ENCODE measurements around the gene ZNF148.

The ZNF148 gene

GRCh38 chr3:125280668-125281361, 94.3 kb downstream of the ZNF148 start:
- DNase-seq (ENCODE audit: low read depth in 2 of 2) = no peak

GRCh38 chr3:125278155-125278554, 97.0 kb downstream of the ZNF148 start:
- DNase-seq (ENCODE audit: low read depth in 2 of 2) = no peak

GRCh38 chr3:125271127-125271526, 104.0 kb downstream of the ZNF148 start:
- no peak for DNase-seq (ENCODE audit: low read depth in 2 of 2)

GRCh38 chr3:125267460-125267859, 107.7 kb downstream of the ZNF148 start:
- DNase-seq (ENCODE audit: low read depth in 2 of 2) = no peak

DNA sequence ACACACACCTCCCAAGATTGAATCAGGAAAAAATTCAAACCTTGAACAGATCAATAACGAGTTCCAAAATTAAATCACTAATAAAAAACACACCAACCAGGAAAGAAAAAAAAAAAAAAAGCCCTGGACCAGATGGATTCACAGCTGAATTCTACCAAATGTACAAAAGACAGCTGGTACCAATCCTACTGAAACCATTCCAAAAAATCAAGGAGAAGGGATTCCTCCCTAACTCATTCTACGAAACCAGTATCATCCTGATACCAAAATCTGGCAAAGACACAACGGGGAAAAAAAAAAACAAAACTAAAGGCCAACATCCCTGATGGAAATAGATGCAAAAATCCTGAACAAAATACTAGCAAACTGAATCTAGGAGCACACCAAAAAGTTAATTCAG, 108.2 kb downstream of the ZNF148 start:
- DNase-seq (ENCODE audit: low read depth in 2 of 2) = no peak

DNA sequence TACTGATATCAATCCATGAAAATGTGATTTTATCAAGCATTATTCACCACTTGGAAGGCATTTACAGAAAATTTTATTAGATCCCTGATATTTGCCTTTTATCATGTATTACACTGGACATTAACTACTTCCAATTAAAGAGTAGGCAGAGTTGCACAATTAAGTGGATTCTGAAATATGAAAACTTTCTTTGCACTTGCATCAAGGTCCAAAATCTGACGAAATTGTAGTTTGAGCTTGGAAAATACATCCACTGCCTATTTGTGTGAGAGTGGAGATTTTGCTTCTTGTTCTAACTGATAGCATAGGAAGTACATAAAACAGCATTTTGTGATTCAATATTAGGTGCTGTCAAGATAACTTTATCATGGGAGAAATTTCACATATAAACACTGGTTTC, 113.0 kb downstream of the ZNF148 start:
- DNase-seq (ENCODE audit: low read depth in 2 of 2) = no peak

DNA sequence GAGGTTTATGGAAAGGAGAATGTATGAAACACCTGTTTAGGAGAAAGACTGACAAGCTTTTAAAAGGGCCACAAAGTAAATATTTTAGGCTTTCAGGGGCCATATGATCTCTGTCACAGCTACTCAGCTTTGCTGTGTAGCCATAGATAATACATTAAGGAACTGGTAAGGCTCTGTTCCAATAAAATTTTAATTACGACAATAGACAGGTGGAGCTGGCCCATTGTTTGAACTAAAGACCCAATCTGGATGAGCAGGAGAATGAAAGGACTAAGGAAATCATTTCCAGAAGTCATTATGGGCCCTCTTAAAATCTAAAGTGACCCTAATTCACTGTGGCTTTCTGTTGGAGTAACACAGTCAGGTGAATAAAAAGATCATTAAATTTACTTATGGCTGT, 114.1 kb downstream of the ZNF148 start:
- DNase-seq (ENCODE audit: low read depth in 2 of 2) = no peak

- no peak for DNase-seq (ENCODE audit: low read depth in 2 of 2)
Observed at GRCh38 chr3:125260158-125260557, 115.0 kb downstream of the ZNF148 start.

DNA sequence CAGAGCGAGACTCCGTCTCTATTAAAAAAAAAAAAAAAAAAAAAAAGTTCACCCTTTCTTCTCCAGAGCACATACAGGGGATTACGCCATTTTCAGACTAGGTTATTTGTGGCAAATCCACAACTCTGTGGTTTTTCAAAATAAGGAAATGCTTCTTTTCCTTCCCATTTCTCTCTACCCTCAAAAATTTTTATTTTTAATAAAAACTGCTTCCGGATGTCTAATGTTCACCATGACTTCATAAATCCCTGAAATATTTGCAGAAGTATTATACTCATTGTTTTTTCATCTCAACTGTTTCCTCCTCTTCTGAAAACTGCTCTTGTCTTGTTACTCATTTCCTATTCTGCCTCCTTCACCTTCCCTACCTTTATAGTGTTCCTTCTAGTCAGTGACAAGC, 117.6 kb downstream of the ZNF148 start:
- DNase-seq (ENCODE audit: low read depth in 2 of 2) = no peak

DNA sequence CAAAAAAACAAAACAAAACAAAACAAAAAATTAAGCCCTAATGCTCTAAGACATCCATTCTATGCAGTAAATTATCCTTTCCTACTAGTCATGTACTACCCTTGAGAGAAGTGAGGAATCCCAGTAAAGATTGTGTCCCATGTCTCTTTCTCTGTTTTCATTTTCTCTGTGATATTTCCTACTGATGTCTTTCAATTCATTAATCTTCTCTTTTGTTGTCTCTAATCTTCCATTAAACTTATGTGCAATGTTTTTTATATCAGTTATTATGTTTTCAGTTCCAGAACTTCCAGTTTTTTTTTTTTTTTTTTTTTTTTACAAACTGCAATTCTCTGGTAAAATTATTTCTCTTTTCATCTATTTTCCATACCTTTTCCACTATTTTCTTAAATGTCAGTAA, 118.5 kb downstream of the ZNF148 start:
- DNase-seq (ENCODE audit: low read depth in 2 of 2) = no peak

GRCh38 chr3:125250973-125251372, 124.2 kb downstream of the ZNF148 start:
- DNase-seq (ENCODE audit: low read depth in 2 of 2) = no peak

DNA sequence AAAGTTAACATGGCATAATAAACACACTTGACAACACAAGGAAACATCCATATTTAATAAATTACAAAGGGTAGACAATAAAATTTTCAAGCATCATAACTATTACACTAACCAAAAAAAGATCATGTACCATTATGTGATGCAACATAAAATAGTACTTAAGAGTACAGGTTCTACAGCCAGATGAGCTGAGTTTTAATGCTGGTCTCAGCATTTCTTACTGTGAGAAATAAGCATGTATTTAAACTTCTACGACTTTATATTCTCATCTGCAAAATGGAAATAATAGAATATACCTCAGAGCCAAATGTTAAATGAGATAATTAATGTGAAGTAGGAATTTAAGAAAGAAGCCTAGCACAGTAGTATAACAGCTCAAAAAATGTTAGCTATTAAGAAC, 128.9 kb downstream of the ZNF148 start:
- DNase-seq (ENCODE audit: low read depth in 2 of 2) = no peak

- no peak for DNase-seq (ENCODE audit: low read depth in 2 of 2)
Observed at GRCh38 chr3:125245521-125245920, 129.6 kb downstream of the ZNF148 start.

DNA sequence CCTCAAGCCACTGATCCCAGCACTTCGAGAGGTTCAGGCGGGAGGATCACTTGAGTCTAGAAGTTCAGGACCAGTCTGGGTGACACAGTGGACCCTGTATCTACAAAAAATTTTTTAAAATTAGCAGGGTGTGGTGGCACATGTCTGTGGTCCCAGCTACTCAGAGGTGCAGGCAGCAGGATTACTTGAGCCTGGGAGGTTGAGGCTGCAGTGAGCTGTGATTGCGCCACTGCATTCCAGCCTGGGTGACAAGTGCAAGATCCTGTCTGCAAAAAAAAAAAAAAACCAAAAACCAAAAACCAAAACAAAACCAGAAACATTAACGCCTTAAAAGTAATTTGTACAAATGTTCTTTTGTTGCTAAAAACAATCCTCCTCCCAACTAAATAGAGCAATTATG, 134.6 kb downstream of the ZNF148 start:
- no peak for DNase-seq (ENCODE audit: low read depth in 2 of 2)

- no peak for DNase-seq (ENCODE audit: low read depth in 2 of 2)
Observed at GRCh38 chr3:125239266-125239665, 135.9 kb downstream of the ZNF148 start.

- DNase-seq (ENCODE audit: low read depth in 2 of 2) = no peak
Observed at GRCh38 chr3:125238759-125239158, 136.4 kb downstream of the ZNF148 start.

DNA sequence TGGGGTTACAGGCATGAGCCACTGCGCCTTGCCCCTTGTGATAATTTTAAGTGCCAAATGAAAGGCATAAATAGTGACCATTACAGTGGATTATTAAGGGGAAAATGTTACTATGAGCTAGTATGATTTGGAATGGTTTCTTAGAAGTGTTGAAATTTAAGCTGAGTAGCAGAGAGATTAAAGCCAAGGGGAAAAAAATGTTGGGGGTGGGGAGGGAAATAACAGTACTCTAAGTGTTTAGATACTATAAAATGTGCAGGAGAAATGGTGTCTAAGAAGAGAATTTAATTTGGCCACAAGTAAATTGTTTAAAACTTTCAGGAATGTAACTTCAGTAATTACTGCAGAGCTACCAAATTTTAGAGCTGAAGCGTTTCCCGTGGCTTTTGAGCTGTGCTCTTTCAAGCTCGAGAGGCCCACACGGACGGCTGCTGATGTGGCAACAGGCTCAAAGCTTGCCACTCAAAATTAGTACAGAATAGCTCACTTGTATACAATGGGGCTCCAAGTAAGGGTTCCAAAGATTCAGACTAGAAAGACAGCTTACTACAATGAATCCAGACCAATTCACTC, 138.7 kb downstream of the ZNF148 start:
- DNase-seq (ENCODE audit: low read depth in 2 of 2) = no peak

DNA sequence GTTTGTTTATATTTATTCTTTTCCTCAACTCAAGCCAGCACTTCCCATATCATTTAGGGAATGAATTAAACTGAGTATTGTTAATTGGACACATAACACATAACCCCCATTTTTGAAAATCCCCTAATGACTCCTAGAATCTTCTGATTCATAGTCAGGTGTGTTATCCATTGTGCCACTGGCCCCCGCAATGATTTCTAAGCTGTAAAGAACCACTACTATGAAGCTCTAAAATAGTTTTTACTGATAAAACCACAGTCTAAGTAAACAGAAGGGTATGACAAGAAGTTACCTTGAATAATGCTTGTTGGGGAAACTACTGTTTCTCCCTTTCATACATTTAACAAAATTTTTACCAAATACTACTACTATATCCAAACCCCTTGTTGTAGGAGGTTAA, 140.3 kb downstream of the ZNF148 start:
- DNase-seq (ENCODE audit: low read depth in 2 of 2) = no peak

DNA sequence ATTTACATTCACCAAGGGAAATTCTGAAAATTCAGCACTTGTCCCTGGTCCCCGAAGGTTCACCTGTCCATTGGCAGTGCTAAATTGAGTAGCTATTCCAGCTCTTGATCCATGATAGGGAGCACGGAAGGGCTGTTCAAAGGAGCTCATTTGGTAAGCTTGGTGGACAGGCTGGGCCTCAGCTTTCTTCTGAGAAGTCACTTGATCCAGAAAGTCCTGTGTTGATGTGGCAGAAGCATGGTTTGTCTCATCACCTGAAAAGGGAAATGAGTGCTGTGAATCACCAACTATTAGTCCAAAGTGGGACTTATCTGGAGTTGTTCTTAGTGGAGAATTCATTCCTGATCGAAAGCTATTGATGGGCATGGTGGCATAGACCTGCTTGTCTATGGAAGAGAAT, 142.7 kb downstream of the ZNF148 start:
- no peak for DNase-seq (ENCODE audit: low read depth in 2 of 2)

DNA sequence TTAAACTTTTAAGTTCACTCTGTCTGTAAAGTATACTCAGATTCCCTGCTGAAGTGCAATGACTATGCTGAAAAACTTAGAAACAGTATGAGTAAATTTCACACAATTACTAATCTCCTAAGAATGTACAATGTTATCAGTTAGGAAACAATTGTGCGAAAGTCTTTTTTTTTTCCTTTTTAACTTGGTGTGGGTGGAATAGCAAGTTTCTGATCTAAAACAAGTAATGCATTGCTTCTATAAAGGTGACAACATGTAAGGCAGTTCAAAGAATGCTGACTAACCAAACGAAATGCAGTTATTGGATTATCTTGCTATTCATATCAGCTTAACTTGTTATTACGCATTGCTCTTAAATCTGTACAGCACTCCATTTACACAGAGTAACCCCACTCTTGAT, 143.2 kb downstream of the ZNF148 start:
- DNase-seq (ENCODE audit: low read depth in 2 of 2) = no peak

- no peak for DNase-seq (ENCODE audit: low read depth in 2 of 2)
Observed at GRCh38 chr3:125229707-125230106, 145.4 kb downstream of the ZNF148 start.

DNA sequence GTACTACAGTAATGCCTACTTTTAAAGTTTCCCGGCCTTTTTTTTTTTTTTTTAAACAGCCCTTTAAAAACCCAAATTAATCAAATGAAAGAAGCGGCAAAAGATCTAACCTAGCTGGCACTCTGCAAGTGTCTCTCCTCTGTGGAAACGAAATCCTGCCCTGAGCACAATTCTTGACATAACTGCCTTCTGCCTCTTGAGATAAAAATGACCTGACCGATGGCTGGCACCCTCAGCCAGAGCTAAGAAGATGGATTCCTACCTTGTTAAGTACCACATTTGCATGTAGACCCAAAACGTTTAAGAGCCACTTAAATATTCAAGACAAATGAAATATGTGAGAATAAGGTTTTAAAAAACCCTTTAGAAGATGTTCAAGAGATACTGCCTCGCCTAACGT, 146.0 kb downstream of the ZNF148 start:
- no peak for DNase-seq (ENCODE audit: low read depth in 2 of 2)

DNA sequence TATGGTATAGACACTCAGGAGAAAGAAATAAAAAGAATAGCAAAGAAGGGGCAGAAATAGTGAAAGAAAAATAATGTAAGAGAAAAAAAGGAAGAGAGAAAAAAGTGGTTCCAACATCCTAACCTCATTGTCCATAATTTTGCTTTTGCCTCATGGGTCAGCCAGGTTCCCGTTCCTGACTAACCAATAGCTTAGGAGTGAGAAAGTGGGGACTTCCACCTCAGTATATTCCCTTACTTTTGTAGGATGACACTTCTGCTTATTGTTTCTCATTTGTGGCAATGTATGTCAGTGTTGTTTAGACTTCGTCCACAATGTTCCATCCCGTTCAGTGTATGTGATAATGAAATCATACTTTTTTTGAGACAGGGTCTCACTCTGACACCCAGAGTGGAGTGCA, 153.3 kb downstream of the ZNF148 start:
- DNase-seq (ENCODE audit: low read depth in 2 of 2) = no peak

Measured in stimulated activated CD8-positive, alpha-beta memory T cell treated with anti-CD3 and anti-CD28 coated beads, Interleukin-2, amount 100 ng/mL, for 1 hour (primary cell).